Activated CD8-positive, alpha-beta T cell treated with anti-CD3 and anti-CD28 coated beads for 36 hours (primary cell): ENCODE results near the gene HIGD1B. TPM values are rescaled to one million over a fixed set of nuclear protein-coding genes. Genes with fewer than 3 reads are reported as not detected.

Source experiments
- ATAC-seq: fragments of 200-7000 bp; cut with Tn5 transposase; one replicate; pipeline ENCODE4 v1.10.0; 2021; ENCODE audit warnings: mild to moderate bottlenecking, moderate library complexity
- CTCF ChIA-PET: fragments of 350-600 bp; sonication (Branson Sonifier 250); formaldehyde crosslinking; loops from one replicate; lab custom pipeline; 2021; ENCODE audit warnings: antibody characterized with exemption; lab: Charles Lee
- POLR2A ChIA-PET: fragments of 350-600 bp; sonication (Branson Sonifier 250); formaldehyde crosslinking; loops from one replicate; lab custom pipeline; 2021; ENCODE audit warnings: antibody characterized with exemption; lab: Charles Lee
- DNase-seq: peaks from one replicate; pipeline ENCODE4 v3.0.0-alpha.2; 2020
- H3K27ac Mint-ChIP-seq: one replicate; pipeline ENCODE4 v1.8.0; 2021; ENCODE audit warnings: mild to moderate bottlenecking, mixed read lengths
- H3K27me3 Mint-ChIP-seq: one replicate; pipeline ENCODE4 v1.8.0; 2021; ENCODE audit warnings: mixed read lengths
- H3K36me3 Mint-ChIP-seq: one replicate; pipeline ENCODE4 v1.8.0; 2021; ENCODE audit warnings: low read depth, mixed read lengths
- H3K4me1 Mint-ChIP-seq: one replicate; pipeline ENCODE4 v1.8.0; 2021; ENCODE audit warnings: low read depth, mixed read lengths
- H3K4me3 Mint-ChIP-seq: one replicate; pipeline ENCODE4 v1.8.0; 2021; ENCODE audit warnings: mild to moderate bottlenecking, moderate library complexity, mixed read lengths
- H3K9me3 Mint-ChIP-seq: one replicate; pipeline ENCODE4 v1.8.0; 2021; ENCODE audit warnings: mixed read lengths
- CTCF ChIP-seq: fragments of 200-600 bp; IDR thresholded peaks from one replicate; pipeline ENCODE4 v1.8.0; 2022; ENCODE audit warnings: antibody characterized with exemption, mild to moderate bottlenecking
- intact Hi-C: fragments of 100-400 bp; cut with micrococcal nuclease; formaldehyde crosslinking; loops from one replicate; pipeline ENCODE4 v1.10.0; 2022
- total RNA-seq, 2 experiments: library from RNA; stranded (reverse); gene quantifications; one replicate each; pipeline ENCODE4 v1.2.3, GENCODE V29; 2021

The HIGD1B gene
- total RNA-seq, 2 experiments from 2014 or later: not detected

- TF ChIP-seq CTCF: no peak
- ChIA-PET CTCF (interaction anchor here (0.6 kb wide), 1 partner anchor 1127 kb away, joined by 3 read pairs; no protein-coding TSS in a partner anchor), POLR2A (no interaction called here)
- intact Hi-C loops: no loop called here
- Mint-ChIP-seq H3K4me1 (peaks cover 9% of the 10 kb centered on the region), H3K4me3 (no peak overlapping the region), H3K27me3 (peaks cover 7% of the 10 kb centered on the region), H3K36me3 (no peaks in the 10 kb centered on the region), H3K9me3 (no peaks in the 10 kb centered on the region), H3K27ac (no peak overlapping the region)
- ATAC-seq (no peak), DNase-seq (no peak)
Observed at GRCh38 chr17:44837196-44837595, 10.5 kb upstream of the HIGD1B start.

- no peak for ATAC-seq
- Mint-ChIP-seq H3K27ac (no peak overlapping the region), H3K4me3 (no peak overlapping the region), H3K27me3 (no peaks in the 10 kb centered on the region), H3K9me3 (no peaks in the 10 kb centered on the region), H3K36me3 (no peaks in the 10 kb centered on the region), H3K4me1 (peaks cover 9% of the 10 kb centered on the region)
- CTCF ChIA-PET: no interaction called here
- DNase-seq: no peak
- intact Hi-C loops: no loop called here
- TF ChIP-seq CTCF: no peak
- POLR2A ChIA-PET: no interaction called here
Observed at GRCh38 chr17:44840274-44840673, 7.4 kb upstream of the HIGD1B start.

- Mint-ChIP-seq H3K27ac (no peak overlapping the region), H3K9me3 (no peaks in the 10 kb centered on the region), H3K36me3 (no peaks in the 10 kb centered on the region), H3K27me3 (no peaks in the 10 kb centered on the region), H3K4me3 (no peak overlapping the region), H3K4me1 (peaks cover 9% of the 10 kb centered on the region)
- peak; percentile 55 for ATAC-seq
- intact Hi-C loops: no loop called here
- peak; percentile 40 for DNase-seq
- TF ChIP-seq CTCF: no peak
- ChIA-PET CTCF (no interaction called here), POLR2A (no interaction called here)
Observed at GRCh38 chr17:44840936-44841335, 6.7 kb upstream of the HIGD1B start.

GRCh38 chr17:44842748-44843147 lies 4.9 kb upstream of the HIGD1B start:
- H3K27me3 Mint-ChIP-seq: no peaks in the 10 kb centered on the region
- intact Hi-C loops: no loop called here
- no peaks in the 10 kb centered on the region for H3K36me3 Mint-ChIP-seq
- TF ChIP-seq CTCF: no peak
- H3K9me3 Mint-ChIP-seq: no peaks in the 10 kb centered on the region
- H3K27ac Mint-ChIP-seq: no peak overlapping the region
- DNase-seq: no peak
- no peak for ATAC-seq
- POLR2A ChIA-PET: no interaction called here
- peaks cover 9% of the 10 kb centered on the region for H3K4me1 Mint-ChIP-seq
- no peak overlapping the region for H3K4me3 Mint-ChIP-seq
- CTCF ChIA-PET: interaction anchor here (1.9 kb wide), 1 partner anchor 67 kb away, joined by 6 read pairs; no protein-coding TSS in a partner anchor

GRCh38 chr17:44844390-44844830 lies 3.3 kb upstream of the HIGD1B start:
- H3K27me3 Mint-ChIP-seq: no peaks in the 10 kb centered on the region
- POLR2A ChIA-PET: interaction anchor here (0.7 to 1.4 kb wide), 2 partner anchors 14 to 21 kb away, joined by 3 to 5 read pairs; no protein-coding TSS in a partner anchor

More at GRCh38 chr17:44844390-44844830, 3.3 kb upstream of the HIGD1B start:
- H3K36me3 Mint-ChIP-seq: no peaks in the 10 kb centered on the region
- DNase-seq: no peak
- no peaks in the 10 kb centered on the region for H3K9me3 Mint-ChIP-seq
- no peak for TF ChIP-seq CTCF
- H3K4me3 Mint-ChIP-seq: no peak overlapping the region
- H3K4me1 Mint-ChIP-seq: peaks cover 9% of the 10 kb centered on the region
- no peak for ATAC-seq
- CTCF ChIA-PET: interaction anchor here (2.4 kb wide), 1 partner anchor 21 kb away, joined by 10 read pairs; no protein-coding TSS in a partner anchor
- intact Hi-C loops: no loop called here
- H3K27ac Mint-ChIP-seq: no peak overlapping the region
